ENCODE results near the gene NIFK.
A peak's percentile ranks its signal among the peaks of the same experiment; 100 is the strongest.
"Not testable (repeated sequence)": the region's sequence is repeated elsewhere in the genome, so short reads cannot be mapped to it uniquely, and the experiment has no call there.

NIFK gene

DNA sequence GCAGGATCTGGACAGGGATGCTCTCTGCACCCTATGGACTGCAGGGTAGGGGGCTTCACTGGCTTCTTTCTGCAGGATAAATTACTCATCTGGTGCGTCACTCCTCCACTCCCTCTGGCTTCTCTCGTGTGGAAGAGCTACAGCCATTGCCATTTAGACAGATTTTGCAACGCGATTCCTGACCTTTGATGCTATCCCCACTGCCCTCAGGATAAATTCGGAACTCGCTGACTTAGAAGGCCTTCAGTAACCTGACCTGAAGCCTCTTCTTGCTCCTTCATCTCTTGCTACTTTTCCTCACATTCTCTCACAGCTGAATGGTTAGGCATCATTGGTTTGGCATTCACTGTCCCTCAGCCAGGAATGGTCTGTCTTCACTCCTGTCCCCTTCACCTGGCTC is 5.3 kb downstream of the NIFK start:
- no peak for DNase-seq

DNA sequence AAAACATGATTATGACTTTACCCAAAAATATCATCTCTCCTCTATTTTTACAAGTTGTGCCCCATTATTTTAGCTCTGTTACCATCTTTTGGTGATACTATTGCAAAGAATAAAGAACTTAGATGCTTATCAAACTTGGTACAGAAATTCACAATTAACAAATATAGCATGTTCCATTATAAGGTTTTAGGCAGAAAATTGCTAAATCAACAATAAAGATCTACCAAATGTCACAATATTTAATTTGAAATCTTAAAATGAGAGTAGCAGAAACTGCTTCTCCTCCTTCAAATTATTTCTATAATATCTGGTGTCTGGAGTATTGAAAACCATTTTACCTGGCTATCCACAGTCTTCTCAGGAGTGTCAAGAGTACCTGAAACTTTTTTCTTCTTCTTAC is 8.7 kb downstream of the NIFK start:
- DNase-seq = no peak

DNA sequence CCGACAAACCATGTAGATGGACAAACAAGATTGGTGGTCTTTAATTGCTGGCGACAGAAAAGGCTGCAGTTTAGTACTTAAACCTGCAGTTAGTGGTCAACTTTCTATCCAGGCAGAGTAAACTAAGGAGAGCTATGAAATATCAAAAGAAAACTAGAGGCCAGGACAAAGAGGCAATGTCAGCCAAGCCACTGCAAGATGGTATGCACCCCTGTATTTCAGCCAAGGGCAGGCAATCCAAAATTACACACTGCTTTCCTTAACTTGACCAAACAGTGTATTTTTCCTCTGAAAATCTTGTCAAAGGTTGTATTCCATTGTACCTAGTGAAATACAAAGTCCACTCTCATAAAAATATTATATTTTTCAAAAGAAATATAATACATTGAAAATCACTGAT is 9.3 kb downstream of the NIFK start:
- DNase-seq = no peak

DNA sequence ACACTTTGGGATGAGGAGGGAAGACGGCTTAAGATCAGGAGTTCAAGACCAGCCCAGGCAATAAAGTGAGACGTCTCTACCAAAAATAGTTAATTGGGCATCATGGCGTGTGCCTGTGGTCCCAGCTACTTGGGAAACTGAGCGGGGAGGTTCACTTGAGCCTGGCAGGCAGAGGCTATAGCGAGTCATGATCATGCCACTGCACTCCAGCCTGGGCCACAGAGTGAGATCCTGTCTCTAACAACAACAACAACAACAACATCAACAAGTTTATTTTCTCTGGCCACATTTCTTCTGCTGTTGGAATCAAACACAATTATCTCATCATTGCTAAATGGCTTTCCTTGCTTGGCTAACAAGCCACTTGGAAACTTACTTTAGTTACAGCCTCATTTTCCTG is 13.4 kb downstream of the NIFK start:
- no peak for DNase-seq

DNA sequence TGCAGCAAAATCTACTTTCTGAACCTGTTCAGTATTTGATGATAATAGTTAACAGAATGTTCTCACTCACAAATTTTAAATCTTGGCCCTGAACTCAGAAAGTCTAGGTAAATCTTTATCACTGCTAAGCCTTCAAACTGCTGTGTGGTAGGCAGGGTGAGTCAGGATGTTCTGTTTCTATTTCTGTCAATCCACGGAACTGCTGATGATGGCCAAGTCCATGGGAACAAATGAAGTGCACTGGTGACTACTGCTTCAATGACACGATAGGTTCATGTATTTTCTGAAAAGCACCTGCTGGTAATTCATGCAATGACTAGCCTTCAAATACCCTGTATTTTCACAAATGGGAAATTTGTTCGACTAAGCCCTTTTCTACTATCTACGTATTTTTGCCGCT is 14.2 kb downstream of the NIFK start:
- no peak for DNase-seq

DNA sequence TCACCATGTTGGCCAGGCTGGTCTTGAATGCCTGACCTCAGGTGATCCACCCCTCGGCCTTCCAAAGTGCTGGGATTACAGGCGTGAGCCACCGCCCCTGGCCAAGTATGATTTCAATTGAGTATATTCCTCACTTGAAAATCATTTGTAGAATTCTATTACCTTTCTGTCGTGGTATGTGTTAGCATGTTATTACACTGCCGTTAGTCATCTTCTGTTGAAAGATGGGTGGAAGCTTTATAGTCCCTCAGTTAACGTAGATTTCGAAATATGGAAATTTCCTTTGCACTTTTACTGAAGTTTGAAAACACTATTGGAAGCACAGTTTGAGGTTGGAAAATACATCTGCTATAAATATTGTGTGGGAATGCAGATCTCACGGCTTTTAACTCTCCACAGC is 14.7 kb downstream of the NIFK start:
- no peak for DNase-seq

DNA sequence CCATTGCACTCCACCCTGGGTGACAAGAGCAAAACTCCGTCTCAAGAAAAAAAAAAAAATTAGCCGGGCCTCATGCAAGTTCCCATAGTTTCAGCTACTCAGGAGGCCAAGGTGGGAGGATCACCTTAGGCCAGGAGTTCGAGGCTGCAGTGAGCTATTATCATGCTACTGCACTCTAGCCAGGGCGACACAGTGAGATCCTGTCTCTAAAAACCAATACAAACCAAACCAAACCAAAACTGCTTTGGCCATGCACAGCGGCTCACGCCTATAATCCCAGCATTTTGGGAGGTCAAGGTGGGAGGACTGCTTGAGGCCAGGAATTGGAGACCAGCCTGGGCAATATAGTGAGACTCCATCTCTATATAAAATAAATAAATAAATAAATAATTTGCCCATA is 19.1 kb downstream of the NIFK start:
- no peak for DNase-seq

DNA sequence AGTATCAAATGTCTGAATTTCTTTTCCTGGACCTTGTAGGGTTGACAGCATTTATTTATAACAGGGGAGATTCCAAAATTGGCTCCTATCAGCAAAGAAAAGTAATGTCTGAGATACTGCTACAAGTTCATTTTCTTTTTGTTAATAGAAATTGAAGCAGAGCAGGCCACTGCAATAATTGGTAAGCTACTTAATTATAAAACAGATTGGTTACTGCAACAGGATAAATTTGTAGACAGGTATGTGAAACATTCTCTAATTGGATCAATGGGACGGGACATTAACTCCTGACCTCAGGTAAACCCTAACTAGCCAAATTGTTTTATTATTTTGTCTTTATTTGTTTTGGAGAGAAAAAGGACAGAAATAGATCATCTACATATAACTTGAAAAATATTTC is 20.5 kb downstream of the NIFK start:
- DNase-seq = no peak

DNA sequence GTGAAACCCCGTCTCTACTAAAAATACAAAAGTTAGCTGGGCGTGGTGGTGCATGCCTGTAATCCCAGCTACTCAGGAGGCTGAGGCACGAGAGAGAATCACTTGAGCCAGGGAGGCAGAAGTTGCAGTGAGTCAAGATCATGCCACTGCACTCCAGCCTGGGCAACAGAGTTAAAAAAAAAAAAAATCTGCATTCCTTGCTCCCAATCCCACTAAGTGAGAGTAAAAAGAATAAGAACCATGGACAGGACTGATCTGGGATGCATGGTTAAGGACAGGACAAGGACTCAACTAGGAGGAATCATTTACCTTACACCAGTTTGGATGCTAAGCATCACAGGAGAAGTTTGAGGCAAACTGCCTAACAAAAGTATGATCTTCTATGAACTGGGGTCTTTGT is 25.2 kb downstream of the NIFK start:
- DNase-seq = not testable (repeated sequence)

DNA sequence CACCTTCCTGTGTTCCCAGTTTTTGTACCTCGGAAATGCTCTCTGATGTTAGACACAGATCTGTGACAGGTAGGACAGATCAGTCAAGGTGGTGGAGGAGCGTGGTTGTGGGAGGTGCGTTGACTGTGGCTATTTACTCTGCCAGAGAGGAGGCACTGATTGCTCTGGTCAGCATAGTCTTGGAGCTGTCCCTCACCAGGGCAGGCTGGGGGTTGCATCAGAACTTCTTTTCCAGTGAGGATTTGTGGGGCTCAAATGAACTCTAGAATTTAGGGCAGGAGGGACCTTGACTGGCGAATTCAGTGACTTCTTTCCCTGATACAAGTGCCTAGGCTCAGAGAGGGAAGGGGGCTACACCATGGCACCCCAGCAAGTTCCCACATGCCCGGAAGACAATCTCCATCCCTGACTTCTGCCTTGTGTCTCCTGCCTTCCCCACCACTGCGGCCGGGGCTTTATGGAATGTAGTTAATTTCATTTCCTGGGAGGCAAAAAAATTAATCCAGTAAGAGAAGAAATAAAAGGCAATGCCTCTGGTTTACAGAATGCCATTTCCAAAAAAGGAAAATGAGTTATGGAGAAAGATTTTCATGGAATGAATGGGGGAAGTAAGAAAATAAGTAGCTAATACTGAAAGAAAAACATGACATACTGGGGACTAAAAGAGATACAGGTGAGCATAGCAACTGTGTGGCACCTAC is 26.1 kb downstream of the NIFK start:
- DNase-seq = no peak

DNA sequence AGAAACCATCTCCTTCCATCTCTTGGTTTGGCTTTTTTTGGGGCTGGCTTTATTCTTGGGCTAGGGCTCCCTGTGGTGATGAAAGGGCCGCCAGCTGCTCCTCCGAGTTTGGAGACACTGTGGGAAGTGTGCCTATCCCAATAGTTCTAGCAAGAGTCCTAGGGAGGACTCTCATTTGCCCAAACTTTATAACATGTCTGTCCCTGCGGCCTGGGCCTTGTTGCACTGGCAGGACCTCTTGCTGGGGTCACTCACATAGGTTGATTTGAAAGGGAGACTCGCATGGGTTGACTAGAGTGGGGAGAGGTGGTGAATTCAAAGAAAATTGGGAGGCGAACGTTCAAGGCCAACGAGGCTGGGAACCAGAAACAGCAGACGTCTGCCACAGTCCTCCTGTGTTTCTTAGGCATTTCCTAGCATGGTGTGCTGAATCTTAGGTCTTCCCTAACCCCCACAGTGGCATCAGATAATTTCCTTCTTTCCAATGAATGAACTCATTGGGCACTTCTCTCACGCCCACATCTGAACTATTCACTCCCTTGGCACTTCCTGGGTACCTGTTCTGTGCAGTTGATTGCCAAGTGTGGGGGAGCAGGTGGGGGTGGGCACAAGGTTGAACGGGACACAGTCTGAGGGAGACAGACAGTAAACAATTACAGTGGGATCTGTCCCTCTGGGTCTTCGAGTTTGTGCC is 26.8 kb downstream of the NIFK start:
- DNase-seq = no peak

DNA sequence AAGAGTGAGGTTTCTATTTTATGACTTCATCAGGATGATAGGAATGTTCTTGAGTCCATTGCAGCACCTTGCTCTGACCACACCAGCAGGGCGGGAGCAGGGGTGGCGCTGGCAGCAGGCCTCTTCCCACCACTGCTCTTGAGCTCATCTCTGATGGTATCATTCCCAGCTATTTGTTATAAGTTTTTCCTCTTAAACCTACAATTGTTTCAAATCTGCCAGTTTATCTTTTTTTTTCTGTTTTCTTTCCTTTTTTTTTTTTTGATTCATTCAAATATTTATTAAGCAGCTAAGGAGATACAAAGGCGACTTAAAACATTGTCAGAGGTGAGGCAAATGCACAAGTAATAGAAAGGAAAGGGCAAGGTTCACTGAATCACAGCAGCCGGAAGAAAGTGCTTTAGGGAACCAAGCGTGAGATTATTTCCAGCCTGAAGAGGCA is 28.7 kb downstream of the NIFK start:
- DNase-seq = no peak

DNA sequence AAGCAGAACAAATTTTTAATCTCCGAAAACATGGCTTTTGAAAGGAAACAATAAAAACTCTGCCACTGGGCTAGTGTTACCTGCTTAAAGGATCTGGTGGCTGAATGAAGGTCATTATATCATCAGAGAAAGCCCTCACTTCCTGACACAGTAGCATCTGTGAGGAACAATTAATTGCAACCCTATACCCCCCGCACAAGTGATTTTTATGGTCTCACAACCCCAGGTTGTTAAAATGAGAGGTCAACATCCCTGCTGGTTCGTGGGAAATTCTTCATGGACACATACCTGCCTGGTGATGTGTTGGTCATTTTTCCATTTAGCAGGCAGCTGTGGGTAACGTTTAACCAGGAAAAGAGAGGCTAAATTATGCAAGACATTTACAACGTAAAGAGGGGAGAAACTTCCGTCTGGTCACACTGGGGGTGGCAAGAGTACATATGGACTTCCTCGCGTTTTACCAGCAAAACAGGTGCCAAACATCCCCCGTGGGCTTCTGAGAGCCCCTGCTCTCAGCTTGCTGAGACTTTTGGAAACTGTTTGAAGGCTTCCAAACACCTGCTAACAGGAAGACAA is 29.2 kb downstream of the NIFK start:
- no peak for DNase-seq

DNA sequence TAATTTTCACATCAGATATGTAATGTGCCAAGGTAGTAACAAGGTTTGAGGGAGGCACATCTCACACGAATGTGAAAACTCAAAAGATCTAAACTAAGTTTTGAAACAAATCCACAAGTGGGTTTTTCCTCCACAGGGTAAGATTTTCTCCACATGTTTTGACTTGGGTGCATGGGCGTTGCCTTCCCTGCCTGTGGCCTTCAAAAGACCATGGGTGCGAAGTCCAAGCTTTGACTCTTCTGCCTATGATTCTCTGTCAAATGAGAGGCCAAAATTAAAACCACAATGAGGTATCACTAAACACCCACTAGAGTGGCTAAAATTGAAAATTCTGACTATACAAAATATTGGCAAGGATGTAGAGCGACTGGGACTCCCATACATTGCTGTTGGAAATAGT is 30.7 kb downstream of the NIFK start:
- DNase-seq = no peak

DNA sequence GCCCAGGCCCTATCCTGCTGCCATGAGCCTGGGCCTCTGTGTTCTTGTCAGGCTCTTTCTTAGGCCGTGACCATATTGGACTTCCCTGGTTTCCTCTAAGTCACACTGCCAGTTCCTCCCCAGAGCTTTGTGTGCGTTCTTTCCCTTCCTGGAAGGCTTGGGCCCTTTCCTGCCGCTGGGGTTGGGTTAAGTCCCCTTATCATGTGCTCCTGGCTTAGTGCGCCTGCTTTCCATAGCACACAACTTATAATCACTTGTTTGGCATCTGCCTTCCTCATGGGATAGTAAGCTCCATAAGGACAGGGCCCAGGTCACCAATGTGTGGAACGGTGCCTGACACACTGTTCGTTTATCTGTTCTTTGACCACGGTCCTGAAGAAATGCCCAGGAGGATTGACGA is 31.3 kb downstream of the NIFK start:
- DNase-seq = no peak

DNA sequence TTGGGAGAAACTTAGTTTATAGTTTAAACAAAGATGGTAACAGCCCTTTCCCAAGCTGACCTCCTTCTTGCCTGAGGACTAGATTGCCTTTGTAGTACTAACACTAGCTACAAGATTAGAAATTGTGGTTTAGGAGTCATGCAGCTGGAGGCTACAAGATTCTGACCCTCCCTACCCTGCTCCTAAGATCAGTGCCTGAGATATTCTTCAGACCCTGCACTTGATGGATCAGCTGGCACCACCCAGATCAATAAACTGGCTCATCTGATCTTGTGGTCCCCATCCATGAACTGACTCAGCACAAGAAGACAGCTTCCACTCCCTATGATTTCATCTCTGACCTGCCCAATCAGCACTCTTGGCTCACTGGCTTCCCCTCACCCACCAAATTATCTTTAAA is 34.9 kb downstream of the NIFK start:
- DNase-seq = not testable (repeated sequence)

DNA sequence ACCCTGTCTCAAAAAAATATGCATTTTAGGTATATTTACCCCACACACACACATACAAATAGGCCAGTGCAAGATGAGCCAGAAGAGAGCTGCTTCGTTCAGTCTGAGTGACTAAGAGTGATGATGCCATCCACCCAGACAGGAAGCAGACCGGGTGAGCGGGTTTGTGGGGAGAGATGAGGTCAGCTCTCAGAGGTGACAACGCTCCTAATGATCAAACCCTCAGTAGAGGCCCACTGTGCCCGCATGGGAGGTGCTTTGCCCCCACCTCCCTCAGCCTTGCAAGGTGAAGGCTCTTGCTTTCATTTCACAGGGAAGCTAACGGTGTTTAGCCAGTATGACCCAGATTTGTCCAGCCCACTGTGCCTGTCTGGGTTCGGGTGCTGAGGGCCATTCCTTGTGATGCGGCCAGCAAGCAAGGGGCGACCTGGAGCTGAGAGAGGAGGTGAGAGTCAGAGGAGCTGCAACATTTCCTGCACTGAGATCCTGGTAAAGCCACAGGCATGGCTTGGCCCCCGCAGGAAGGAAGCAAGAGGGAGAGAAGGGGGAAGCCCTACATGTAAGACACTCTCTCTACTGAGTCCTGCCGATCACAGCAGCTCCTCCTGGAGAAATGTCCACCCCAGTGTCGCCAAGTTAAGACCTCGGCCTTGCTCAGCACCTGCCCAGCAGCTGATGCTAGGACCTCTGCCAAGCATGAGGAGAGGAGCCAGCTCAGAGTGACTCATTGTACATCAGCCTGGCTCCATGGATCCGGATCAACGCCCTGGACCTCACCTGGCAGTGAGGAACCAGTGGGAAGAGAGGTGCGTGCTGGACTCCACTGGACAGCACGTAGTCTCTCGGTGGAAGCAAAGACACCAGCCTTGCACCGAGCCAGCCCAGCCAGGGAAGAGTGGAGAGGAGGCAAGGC is 37.0 kb downstream of the NIFK start:
- peak; percentile 47 for DNase-seq

DNA sequence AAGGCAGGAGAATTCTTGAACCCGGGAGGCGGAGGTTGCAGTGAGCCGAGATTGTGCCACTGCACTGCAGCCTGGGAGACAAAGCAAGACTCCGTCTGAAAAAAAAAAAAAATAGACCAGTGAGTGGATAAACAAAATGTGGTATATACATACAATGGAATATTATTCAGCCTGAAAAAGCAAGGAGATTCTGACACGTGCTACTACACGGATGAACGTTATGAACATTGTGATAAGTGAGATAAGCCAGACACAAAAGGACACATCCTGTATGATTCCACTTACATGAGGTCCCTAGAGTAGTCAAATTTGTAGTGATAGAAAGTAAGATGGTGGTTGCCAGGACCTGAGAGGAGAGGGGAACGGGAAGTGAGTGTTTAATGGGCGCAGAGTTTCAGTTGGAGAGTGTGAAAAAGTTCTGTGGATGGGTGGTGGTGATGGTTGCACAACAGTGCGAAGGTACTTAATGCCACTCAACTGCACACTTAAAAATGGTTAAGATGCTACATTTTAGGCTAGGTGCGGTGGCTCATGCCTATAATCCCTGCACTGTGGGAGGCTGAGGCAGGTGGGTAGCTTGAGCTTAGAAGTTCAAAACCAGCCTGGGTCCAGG is 38.3 kb downstream of the NIFK start:
- no peak for DNase-seq

DNA sequence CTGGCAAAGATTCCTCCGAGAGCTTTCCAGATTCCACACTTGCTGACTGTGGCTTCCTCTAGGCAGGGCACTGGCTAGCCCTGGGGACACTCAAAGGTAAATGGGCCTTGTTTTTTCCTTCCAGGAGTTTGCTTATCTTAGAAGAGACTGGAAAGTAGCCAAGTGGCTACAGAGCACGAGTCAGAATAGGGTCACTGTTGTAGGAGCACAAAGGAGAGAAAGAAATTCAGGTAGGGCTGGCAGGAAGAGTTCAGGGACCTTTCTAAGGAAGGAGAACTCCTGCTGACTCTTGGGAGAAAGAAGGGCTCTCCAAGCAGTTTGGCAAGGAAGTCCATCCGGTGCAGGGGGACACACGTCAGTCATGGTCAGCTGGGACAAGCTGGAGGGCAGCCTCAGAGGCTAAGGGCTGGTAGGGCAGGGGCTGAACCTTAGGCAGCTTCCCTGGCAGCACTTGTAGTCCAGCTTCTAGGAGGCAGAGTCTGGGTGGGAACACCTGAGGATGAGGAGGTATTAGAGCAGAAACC is 39.5 kb downstream of the NIFK start:
- DNase-seq = no peak

DNA sequence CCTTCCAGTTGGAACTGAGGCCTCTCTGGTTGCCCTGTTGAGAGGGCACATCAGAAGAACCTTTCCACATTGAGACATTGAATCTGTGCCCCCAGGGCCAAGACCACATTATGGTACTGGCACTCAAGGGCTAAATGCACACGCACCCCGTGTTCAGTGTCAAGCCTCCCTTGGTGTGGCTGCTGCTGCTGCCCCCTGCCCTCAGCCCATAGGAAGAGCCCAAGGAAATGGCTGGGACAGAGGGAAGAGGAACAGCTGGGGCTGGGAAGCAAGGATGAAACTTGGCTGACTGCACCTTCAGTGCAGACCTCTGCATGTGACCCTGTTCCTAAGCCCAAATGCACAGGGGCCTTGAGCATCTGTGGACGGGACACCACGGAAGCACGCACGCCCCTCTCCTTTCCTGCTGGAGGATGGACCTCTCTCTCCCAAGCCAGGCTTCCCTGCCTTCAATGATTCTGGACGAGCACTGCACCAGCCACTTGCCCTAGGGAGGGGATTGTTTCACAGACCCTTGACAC is 40.2 kb downstream of the NIFK start:
- DNase-seq = no peak

DNA sequence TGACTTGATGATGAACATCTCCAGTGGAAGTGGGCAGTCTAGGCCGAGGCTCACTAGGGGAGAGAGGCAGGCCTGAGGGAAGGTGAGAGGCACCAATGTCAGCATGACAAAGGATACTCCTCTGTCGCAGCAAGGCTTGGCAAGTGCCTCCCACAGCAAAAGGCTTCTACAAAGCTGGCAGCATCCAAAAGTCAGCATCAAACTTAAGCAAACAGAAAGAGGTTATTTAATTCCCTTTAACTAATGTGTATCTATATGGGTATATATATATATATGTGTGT is 41.6 kb downstream of the NIFK start:
- no peak for DNase-seq

DNA sequence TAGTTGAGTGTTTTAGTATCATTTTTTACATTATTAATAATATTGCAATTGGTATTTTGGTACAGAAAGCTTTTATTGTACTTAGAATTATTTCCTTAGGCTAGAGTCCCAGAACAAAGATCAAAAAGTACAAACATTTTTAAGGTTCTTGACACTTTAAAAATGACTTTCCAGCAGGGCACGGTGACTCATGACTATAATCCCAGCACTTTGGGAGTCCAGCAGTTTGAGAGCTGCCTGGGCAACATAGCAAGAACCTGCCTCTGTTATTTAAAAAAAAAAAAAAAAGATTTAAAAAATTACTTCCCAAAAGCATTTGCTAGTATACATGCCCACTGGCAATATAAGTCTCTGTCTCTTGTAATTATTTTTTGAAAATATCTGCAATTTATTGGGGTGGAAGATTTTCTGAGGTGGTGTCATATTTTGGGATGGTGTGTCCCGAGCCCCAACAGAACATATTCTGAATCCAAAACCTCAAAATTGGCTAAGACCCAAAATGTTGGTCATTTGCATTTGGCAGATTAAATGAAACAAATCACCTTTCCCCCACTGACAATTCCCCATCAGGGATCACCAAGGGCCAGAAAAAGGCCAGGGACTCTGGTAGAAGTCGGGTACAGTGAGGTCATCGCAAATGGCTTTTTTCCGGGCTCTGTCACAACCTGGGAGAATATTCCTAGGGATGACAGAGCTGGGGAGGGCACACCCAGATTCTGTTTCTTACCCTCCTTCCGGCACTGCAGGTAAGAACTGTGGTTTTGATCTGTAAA is 42.1 kb downstream of the NIFK start:
- DNase-seq = no peak
